Stromal cell of bone marrow (primary cell): ENCODE data around the gene ZNF493.

Source experiments
- DNase-seq: peaks from one replicate; pipeline ENCODE4 v3.0.0-alpha.2; 2012; ENCODE audit warnings: low read depth

ZNF493 gene

DNA sequence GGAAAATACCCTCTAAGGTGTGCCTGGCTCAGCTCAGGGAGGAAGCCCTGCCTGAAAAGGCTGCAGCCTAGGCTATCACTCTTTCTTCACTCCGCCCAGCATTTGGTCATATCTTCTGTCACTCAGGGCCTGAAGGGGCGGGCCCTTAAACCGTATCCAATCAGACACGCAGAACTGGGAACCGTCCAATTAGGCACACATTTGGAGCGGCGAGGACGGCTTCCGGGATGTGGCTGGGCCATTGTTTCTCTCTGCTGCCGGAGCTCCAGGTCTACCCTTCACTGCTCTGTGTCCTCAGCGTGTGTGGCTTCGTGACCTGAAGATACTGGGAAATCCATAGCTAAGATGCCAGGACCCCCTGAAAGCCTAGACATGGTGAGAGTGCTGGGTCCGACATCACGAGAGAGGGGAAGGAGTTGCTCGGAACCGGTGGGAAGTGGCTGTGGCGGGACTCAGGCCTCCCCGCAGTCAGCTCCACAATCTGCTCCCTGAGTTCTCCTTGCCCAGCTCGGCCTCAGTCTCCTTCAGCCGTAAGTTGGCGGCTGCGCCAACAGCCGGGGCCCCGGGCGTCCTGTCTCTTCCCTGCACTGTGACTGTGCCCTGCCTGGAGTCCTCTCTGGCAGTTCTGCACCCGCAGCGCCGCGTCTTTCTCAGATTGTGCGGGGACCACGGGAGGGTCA, at the start of gene ZNF493:
Gene ZNF493, plus strand, starts transcription at position 241 of the 680 bp plus-strand sequence. Its CDS starts 105 bp downstream, at position 346.
- DNase-seq, result peak; percentile 95

DNA sequence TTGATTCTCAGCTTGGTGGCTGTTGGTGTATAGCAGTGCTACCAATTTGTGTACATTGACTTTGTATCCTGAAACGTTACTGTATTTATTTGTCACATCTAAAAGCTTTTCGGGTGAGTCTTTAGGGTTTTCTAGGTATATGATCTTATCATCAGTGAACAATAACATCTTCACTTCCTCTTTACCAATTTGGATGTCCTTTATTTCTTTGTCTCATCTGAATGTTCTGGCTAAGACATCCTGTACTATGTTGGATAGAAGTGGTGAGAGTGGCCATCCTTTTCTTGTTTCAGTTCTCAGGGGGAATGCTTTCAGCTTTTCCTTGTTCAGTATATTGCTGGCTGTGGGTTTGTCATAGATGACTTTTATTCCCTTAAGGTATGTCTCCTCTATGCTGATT, 44.1 kb upstream of the ZNF493 start:
- no peak for DNase-seq

DNA sequence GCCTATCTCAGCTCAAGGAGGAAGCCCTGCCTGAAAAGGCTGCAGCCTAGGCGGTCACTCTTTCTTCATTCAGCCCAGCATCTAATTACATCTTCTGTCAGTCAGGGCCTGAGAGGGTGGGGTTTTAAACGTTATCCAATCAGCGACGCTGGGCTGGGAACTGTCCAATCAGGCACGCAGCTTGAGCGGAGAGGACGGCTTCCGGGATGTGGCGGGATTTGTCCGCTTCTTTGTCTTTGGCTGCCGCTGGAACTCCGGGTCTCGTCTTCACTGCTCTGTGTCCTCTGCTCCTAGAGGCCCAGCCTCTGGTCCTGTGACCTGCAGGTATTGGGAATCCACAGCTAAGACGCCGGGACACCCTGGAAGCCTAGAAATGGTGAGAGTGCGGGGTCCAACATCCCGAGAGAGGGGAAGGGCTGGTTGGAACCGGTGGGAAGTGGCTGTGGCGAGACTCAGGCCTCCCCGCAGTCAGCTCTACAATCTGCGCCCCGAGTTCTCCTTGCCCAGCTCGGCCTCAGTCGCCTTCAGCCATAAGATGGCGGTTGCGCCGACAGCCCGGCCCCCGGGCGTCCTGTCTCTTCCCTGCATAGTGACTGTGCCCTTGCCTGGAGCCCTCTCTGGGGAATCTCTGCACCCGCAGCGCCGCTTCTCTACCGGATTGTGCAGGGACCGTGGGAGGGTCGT, 38.0 kb upstream of the ZNF493 start, which contains the start of gene ZNF738:
Gene ZNF738, plus strand, starts transcription at position 233 of the 684 bp plus-strand sequence. Its CDS starts 141 bp downstream, at position 374.
- peak; percentile 92 for DNase-seq

DNA sequence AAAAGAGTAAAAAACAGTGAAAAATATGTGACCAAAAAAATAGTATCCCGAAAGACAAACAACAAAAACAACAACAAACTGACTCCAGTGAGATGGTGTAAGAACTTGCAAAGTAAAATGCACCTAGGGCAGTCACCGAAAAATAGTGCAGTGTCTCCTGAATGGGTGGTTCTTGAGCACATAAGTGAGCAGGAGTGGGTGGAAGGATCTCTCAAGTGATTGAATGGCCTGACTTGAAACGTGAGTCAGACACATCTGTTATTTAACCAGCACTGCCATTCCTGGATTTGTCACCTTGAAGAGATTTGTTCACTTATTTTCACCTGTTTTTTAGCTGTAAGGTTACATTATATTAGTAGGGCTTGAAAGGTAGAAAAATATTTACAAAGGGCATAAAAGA, 34.6 kb upstream of the ZNF493 start:
- DNase-seq, result no peak

DNA sequence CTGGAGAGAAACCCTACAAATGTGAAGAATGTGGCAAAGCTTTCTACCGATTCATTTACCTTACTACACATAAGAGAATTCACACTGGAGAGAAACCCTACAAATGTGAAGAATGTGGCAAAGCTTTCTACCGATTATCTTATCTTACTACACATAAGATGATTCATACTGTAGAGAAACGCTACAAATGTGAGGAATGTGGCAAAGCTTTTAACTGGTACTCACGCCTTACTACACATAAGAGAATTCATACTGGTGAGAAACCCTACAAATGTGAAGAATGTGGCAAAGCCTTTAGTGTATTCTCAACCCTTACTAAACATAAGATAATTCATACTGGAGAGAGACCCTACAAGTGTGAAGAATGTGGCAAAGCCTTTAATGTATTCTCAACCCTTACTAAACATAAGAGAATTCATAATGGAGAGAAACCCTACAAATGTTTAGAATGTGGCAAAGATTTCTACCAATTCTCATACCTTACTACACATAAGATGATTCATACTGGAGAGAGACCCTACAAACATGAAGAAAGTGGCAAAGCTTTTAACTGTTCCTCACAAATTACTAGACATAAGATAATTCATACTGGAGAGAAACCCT, 12.9 kb upstream of the ZNF493 start:
- no peak for DNase-seq

DNA sequence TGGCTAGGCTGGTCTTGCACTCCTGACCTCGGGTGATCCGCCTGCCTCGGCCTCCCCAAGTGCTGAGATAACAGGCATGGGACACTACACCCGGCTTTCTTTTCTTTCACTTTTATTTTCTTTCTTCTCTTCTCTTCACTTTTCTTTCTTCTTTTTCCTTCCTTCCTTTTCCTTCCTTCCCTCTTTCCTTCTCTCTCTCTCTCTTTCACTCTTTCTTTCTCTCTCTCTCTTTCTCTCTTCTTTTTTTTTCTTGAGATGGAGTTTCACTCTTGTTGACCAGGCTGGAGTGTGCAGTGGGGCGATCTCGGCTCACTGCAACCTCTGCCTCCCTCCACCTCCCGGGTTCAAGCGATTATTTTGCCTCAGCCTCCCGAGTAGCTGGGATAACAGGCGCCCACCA, 812 bp upstream of the ZNF493 start:
- no peak for DNase-seq

DNA sequence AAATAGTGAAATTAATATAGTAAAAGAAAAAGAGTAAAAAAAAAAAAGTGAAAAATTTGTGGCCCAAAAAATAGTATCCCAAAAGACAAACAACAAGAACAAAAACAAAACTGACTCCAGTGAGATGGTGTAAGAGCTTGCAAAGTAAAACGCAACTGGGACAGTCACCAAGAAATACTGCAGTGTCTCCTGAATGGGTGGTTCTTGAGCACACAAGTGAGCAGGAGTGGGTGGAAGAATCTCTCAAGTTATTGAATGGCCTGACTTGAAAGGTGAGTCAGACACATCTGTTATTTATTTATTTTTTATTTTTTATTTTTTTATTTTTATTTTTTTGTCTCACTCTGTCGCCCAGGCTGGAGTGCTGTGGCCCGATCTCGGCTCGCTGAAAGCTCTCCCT, 1.9 kb downstream of the ZNF493 start:
- no peak for DNase-seq

DNA sequence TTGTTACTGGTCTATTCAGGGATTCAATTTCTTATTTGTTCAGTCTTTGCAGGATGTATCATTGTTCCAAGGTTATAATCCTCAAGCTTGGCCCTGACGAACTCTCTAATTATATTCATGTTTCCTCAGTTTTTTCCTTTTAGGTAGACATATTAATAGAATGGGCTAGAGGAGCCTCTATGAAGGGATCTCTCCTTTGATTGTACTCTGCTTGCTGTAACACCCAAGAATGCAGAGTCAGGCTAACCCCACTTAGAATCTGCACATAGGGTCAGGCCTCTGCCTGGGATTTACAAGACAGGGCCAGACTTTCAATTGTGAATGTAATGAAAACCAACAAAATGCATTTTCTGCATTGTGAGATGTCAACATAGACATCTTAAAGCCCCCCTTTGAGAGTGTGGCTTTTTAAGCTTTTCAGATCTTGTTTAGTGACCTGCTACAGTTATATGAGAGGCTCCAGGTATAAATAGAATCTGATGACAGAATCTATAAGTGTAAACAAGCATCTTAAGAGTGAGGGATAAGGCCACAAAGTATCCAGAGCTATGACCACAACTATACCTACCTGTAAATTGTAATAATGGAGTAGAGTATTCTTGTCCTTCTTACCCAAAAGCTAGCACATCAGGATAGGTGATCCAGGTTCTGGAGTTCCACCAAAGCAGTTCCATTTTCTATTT, 5.5 kb downstream of the ZNF493 start:
- no peak for DNase-seq

DNA sequence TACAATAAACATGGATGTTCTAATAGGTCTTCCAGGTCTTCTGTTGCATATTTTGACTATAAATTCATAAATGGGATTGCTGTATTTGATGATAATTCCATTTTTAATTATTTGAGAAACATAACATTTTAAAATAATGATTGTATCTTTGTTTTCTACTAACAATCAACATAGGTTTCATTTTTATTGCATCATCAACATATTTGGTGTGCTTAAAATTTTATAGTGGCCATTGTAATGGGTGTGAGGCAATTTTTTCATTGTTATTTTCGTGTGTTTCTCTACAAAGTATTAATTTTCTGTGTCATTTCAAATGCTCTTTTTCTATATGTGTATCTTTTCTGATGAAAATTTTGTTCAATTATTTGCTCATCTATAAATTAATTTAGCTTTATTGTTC, 13.2 kb downstream of the ZNF493 start:
- no peak for DNase-seq

DNA sequence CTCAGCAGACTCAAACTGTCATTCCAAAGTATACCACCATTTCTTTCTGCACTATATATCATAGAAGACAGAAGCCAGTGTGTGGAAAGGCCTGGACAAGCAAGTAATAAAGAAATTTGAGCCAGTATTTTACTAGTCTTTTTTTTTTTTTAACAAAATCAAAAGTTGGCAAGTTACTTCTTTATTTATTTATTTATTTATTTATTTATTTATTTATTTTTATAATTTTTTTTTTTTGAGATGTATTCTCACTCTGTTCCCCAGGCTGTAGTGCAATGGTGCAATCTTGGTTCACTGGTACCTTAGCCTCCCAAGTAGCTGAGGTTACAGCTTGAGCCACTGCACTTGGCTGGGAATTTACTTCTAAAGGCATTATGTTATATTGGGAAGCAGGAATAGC, 25.3 kb downstream of the ZNF493 start:
- DNase-seq, result no peak

DNA sequence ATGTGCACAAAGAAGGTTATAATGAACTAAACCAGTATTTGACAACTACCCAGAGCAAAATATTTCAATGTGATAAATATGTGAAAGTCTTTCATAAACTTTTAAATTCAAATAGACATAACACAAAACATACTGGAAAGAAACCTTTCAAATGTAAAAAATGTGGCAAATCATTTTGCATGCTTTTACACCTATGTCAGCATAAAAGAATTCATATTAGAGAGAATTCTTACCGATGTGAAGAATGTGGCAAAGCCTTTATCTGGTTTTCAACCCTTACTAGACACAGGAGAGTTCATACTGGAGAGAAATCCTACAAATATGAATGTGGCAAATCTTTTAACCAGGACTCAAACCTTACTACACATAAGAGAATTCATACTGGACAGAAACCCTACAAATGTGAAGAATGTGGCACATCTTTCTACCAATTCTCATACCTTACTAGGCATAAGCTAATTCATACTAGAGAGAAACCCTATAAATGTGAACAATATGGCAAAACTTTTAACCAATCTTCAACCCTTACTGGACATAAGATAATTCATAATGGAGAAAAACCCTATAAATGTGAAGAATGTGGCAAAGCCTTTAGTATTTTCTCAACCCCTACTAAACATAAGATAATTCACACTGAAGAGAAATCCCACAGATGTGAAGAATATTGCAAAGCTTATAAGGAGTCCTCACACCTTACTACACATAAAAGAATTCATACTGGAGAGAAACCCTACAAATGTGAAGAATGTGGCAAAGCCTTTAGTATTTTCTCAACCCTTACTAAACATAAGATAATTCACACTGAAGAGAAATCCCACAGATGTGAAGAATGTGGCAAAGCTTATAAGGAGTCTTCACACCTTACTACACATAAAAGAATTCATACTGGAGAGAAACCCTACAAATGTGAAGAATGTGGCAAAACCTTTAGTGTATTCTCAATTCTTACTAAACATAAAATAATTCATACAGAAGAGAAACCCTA, 26.4 kb downstream of the ZNF493 start:
- DNase-seq, result no peak

DNA sequence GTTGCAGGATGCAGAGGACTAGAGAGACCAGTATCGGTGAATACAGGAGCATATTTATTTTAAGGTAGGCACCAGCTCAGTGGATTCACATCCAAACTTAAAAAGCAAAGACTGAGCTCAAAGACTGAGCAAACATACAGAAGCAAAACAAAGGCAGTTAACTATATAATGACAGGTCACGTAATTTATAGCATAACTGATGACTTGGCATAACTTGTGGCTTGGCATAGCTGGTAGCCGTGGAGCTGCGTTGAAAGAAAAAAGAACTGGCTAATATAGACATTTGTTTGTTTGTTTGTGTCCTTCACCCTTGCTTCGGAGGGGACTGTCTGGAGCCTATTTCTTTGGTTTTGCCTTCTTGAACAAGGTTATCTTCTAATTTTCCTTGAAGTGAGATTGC, 33.7 kb downstream of the ZNF493 start:
- DNase-seq, result no peak

DNA sequence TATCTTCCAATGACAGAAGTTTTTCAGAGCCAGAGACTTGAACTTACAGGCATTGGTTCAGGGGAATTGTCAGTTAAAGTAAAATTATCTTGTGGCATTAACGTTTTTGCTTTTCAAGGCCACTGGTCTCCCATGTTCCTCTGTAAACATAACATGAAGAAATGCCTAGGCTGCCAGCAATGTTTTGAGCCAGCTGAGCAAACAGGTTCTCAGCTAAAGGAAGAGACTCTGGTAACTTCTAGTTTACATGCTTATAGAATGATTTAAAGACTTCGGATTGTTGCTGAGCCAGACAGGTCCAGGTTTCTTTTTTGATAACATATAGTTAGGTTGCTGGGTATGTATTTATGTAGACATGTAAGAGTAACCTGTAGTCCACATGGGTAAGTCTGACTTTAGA, 35.7 kb downstream of the ZNF493 start:
- no peak for DNase-seq

DNA sequence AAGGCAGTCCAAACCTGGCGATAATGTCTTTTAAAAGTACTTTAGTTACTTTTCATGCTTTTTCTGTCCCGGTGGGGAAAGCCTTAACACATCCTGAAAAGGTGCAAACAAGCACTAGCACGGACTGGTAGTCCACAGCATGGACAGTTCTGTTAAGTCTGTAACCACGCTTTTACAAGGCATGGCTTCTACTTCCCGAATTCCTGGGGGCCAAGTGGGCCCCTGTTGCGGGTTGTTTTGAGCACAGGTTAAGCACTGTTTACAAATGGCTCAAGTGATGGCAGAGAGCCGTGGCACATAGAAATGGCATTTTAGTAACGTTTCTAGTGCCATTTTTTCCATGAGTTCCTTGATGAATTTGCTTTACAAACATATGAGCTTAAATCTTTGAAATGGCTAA, 37.6 kb downstream of the ZNF493 start:
- no peak for DNase-seq

DNA sequence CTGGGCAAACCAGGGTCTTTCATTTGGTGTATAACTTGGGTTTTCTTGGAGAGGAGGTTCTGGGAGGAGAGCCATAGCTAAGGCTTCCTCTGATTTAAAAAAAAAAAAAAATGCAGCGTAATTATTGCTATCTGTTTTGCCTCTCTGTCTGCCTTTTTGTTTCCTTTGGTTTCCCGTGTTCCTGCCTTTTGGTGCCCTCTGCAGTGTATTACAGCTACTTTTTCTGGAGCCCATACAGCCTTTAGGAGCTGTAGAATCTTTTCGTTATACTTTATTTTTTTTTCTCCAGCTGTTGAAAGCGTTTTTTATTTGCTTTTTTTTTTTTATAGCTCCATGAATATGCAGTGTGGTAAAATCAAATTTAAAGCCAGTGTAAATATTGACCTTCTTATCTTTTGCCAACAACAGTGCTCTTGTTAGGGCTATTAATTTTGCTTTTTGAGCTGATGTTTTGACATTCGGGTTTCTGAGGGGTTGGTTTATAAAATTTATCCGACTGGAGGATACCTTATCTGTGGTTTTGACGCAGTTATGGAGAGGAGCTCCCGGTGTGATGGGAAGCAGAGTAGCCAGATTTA, 38.1 kb downstream of the ZNF493 start:
- no peak for DNase-seq

DNA sequence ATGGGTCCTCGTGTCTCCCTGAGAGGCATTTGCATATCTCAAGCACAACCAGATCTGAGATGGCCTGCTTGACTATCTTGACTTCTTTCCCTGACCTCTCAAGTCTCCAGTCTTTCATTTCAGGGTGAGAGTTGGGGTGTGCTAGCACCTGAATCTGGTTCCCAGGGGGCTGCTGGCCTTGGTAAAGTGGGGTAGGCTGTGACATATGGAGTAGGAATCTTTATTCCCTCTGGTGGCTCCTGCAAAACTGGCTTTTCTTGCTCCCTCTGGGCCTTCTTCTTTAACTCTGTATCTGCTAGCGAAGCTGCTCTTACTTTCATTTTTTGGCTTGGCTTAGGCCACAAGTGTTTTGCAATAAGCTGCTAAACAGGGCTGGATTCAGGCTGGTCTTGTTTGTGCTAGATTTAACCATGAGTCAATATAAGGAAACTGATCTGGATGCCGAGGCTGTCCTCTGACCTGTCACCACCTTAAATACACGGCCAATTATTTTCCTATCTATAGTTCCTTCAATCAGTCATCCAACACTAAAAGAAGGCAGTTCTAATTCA, 42.3 kb downstream of the ZNF493 start:
- DNase-seq, result peak; percentile 9

DNA sequence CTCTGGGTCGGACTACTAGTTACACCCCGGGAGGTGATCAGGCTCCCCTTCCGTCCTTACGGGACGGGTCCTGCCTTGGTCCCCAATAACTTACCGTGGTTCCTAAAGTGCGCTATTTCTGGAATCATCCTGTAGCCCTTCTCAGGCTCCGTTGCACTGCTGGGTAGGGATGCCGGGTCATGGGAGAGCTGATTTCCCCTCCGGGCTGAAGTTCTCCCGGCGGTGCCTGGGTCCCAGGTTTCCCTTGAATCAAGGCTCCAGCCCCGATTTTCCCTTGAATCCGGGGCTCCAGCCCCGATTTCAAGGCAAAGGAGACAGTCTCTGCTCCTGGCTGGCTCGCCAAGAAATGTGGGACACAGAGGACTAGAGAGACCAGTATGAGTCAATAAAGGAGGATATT, 43.4 kb downstream of the ZNF493 start:
- DNase-seq, result no peak

DNA sequence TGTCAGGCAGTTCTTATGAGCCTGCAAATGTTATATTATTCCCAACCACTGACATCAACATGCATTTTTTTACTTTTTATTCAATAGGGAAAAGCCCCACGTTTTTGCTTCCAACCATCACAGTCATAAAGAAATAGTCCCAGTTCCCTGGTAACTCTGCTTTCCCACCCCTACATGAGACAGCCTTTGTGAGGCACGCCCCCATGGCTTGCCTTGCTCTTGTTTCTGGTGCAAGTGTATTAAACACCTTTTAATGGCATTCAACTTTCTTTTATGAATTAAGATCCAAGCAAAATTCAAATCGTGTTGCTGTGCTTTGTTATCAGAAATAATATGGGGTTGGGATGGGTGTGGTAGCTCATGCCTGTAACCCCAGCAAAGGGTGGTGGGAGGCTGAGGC, 54.3 kb downstream of the ZNF493 start:
- DNase-seq, result no peak

DNA sequence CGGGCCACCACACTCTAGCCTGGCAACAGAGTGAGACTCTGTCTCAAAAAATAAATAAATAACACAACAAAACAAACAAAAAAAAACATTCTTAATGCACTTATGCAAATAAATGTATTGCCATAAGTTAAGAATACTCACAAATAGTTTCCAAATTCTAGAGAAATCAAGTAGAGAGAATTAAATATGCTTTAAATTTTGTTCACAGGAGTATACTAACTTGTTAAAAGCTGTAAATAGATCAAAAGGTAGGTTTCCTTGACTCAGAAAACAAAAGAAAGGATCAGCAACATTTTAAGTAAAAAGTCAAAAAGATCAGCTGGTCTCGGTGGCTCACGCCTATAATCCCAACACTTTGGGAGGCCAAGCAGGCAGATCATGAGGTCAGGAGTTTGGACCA, 58.0 kb downstream of the ZNF493 start:
- no peak for DNase-seq

DNA sequence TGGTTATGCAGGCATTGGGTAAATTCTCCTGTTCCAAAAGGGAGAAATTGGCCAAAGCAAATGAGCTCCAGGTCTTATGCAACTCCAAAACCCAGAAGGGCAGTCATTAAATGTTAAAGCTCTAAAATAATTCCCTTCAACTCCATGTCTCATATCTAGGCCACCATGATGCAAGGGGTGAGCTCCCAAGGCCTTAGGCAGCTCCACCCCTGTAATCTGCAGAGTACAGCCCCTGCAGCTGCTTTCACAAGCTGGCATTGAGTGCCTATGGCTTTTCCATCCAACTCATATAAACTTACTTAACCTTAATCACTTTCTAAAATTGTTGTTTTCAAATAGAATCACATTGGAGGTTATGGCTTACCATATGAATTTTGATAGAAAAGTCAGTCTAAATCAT, 63.8 kb downstream of the ZNF493 start:
- no peak for DNase-seq

DNA sequence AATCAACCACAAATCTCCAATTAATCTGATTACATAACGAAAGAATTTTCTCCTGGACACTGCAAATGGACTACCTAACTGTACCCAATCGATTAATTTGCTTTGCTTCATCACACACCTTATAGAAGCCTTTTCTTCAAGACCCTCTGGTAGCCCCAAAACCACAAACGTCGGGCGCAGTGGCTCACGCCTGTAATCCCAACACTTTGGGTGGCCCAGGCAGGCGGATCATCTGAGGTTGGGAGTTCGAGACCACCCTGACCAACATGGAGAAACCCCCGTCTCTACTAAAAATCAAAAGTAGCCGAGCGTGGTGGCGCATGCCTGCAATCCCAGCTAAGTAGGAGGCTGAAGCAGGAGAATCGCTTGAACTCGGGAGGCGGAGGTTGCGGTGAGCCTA, 65.6 kb downstream of the ZNF493 start:
- no peak for DNase-seq
